H9 (cell line): ENCODE results near the gene FLACC1. TPM values are rescaled to one million over a fixed set of nuclear protein-coding genes. Genes with fewer than 3 reads are reported as not detected.

Experiments
- DNase-seq: peaks from one replicate; pipeline ENCODE4 v3.0.0-alpha.2; 2017
- H2AFZ ChIP-seq: one replicate; pipeline ENCODE4 v1.6.1; 2013; ENCODE audit warnings: mild to moderate bottlenecking, low read length, control low read depth, moderate library complexity
- H2AK5ac ChIP-seq: 2 replicates; pipeline ENCODE4 v1.6.1; 2013; ENCODE audit warnings: low read length, control low read depth, mixed read lengths; ENCODE audit not compliant: insufficient read length
- H2BK120ac ChIP-seq: one replicate; pipeline ENCODE4 v1.6.1; 2013; ENCODE audit warnings: low read depth, mild to moderate bottlenecking, low read length, control low read depth, inconsistent platforms; ENCODE audit not compliant: poor library complexity, severe bottlenecking
- H2BK12ac ChIP-seq: 2 replicates; pipeline ENCODE4 v1.6.1; 2013; ENCODE audit warnings: low read length, control low read depth, mixed read lengths, low read depth; ENCODE audit not compliant: insufficient read length
- H2BK15ac ChIP-seq: 2 replicates; pipeline ENCODE4 v1.6.1; 2013; ENCODE audit warnings: low read depth, low read length, control low read depth
- H2BK20ac ChIP-seq: one replicate; pipeline ENCODE4 v1.6.1; 2013; ENCODE audit warnings: low read depth, mild to moderate bottlenecking, low read length, control low read depth, inconsistent platforms; ENCODE audit not compliant: poor library complexity, severe bottlenecking
- H2BK5ac ChIP-seq: 2 replicates; pipeline ENCODE4 v1.6.1; 2013; ENCODE audit warnings: low read length, control low read depth, mixed read lengths; ENCODE audit not compliant: insufficient read length
- H3K14ac ChIP-seq: 2 replicates; pipeline ENCODE4 v1.6.1; 2013; ENCODE audit warnings: low read length, control low read depth; ENCODE audit not compliant: insufficient read depth
- H3K18ac ChIP-seq: 2 replicates; pipeline ENCODE4 v1.6.1; 2013; ENCODE audit warnings: low read depth, mild to moderate bottlenecking, mixed read lengths, low read length, control low read depth; ENCODE audit not compliant: insufficient read length
- H3K23ac ChIP-seq: 2 replicates; pipeline ENCODE4 v1.6.1; 2013; ENCODE audit warnings: low read length, control low read depth, mixed read lengths, low read depth; ENCODE audit not compliant: insufficient read length
- H3K23me2 ChIP-seq: 2 replicates; pipeline ENCODE4 v1.6.1; 2013; ENCODE audit warnings: low read depth, mild to moderate bottlenecking, mixed read lengths, low read length, control low read depth; ENCODE audit not compliant: insufficient read length, poor library complexity, severe bottlenecking
- H3K27ac ChIP-seq: 2 replicates; pipeline ENCODE4 v1.5.1; 2013; ENCODE audit warnings: low read length, control low read depth, mixed read lengths, low read depth; ENCODE audit not compliant: insufficient read length
- H3K27me3 ChIP-seq: 2 replicates; pipeline ENCODE4 v1.6.1; 2013; ENCODE audit warnings: low read length, control low read depth, inconsistent platforms; ENCODE audit not compliant: insufficient read depth
- H3K4ac ChIP-seq: 2 replicates; pipeline ENCODE4 v1.6.1; 2013; ENCODE audit warnings: low read depth, mild to moderate bottlenecking, control low read depth, inconsistent platforms, low read length, moderate library complexity
- H3K4me1 ChIP-seq: 2 replicates; pipeline ENCODE4 v1.6.1; 2013; ENCODE audit warnings: low read length, control low read depth, inconsistent platforms; ENCODE audit not compliant: insufficient read depth
- H3K4me2 ChIP-seq: 2 replicates; pipeline ENCODE4 v1.6.1; 2013; ENCODE audit warnings: low read length, control low read depth, mixed read lengths; ENCODE audit not compliant: insufficient read length, insufficient read depth
- H3K56ac ChIP-seq: 2 replicates; pipeline ENCODE4 v1.6.1; 2013; ENCODE audit warnings: low read depth, mild to moderate bottlenecking, mixed read lengths, low read length, control low read depth; ENCODE audit not compliant: insufficient read length
- H3K79me1 ChIP-seq: 2 replicates; pipeline ENCODE4 v1.6.1; 2013; ENCODE audit warnings: low read depth, mild to moderate bottlenecking, moderate library complexity, low read length, control low read depth, inconsistent platforms; ENCODE audit not compliant: insufficient read depth, poor library complexity, severe bottlenecking
- H3K79me2 ChIP-seq: 2 replicates; pipeline ENCODE4 v1.6.1; 2013; ENCODE audit warnings: low read length, control low read depth, inconsistent platforms; ENCODE audit not compliant: insufficient read depth
- H3K9ac ChIP-seq: 2 replicates; pipeline ENCODE4 v1.6.1; 2013; ENCODE audit warnings: low read length, control low read depth, mixed read lengths; ENCODE audit not compliant: insufficient read length; ENCODE audit errors: extremely low read depth
- H3K9me3 ChIP-seq: one replicate; pipeline ENCODE4 v1.6.1; 2013; ENCODE audit warnings: low read depth, low read length, inconsistent platforms; ENCODE audit not compliant: control insufficient read depth
- H3T11ph ChIP-seq: one replicate; pipeline ENCODE4 v1.6.1; 2013; ENCODE audit warnings: mild to moderate bottlenecking, low read length, control low read depth, inconsistent platforms
- H4K20me1 ChIP-seq: one replicate; pipeline ENCODE4 v1.6.1; 2013; ENCODE audit not compliant: control insufficient read depth, insufficient read length, insufficient read depth
- H4K5ac ChIP-seq: 2 replicates; pipeline ENCODE4 v1.6.1; 2013; ENCODE audit warnings: low read depth, mild to moderate bottlenecking, mixed read lengths, low read length, control low read depth; ENCODE audit not compliant: insufficient read length
- H4K8ac ChIP-seq: replicated peaks from 2 replicates; pipeline ENCODE4 v1.6.1; 2013; ENCODE audit warnings: low read length, control low read depth, mixed read lengths, low read depth; ENCODE audit not compliant: insufficient read length
- H4K91ac ChIP-seq: 2 replicates; pipeline ENCODE4 v1.6.1; 2013; ENCODE audit warnings: low read depth, mild to moderate bottlenecking, moderate library complexity, mixed read lengths, low read length, control low read depth; ENCODE audit not compliant: insufficient read length
- H3K27ac Mint-ChIP-seq, 3 experiments: 2 replicates in 2 of 3; 3 replicates in 1 of 3; pipeline ENCODE4 v1.8.0; 2020 to 2021; ENCODE audit warnings: mixed read lengths in 3 of 3, mild to moderate bottlenecking in 1 of 3, moderate library complexity in 1 of 3
- H3K27me3 Mint-ChIP-seq: 2 replicates; pipeline ENCODE4 v1.8.0; 2021; ENCODE audit warnings: low read depth, mild to moderate bottlenecking, moderate library complexity, mixed read lengths
- H3K36me3 Mint-ChIP-seq, 3 experiments: 2 replicates in 2 of 3; 3 replicates in 1 of 3; pipeline ENCODE4 v1.8.0; 2020 to 2021; ENCODE audit warnings: low read depth in 3 of 3, mixed read lengths in 3 of 3; ENCODE audit not compliant: insufficient read depth in 1 of 3
- H3K4me1 Mint-ChIP-seq, 2 experiments: 2 replicates each; pipeline ENCODE4 v1.8.0; 2020; ENCODE audit warnings: mixed read lengths in 2 of 2
- H3K4me3 Mint-ChIP-seq, 2 experiments: 2 replicates in 1 of 2; 3 replicates in 1 of 2; pipeline ENCODE4 v1.8.0; 2020 to 2021; ENCODE audit warnings: mild to moderate bottlenecking in 2 of 2, mixed read lengths in 2 of 2, moderate library complexity in 1 of 2
- H3K9me3 Mint-ChIP-seq, 2 experiments: 2 replicates in 1 of 2; 3 replicates in 1 of 2; pipeline ENCODE4 v1.8.0; 2020; ENCODE audit warnings: mild to moderate bottlenecking in 2 of 2, mixed read lengths in 2 of 2, moderate library complexity in 1 of 2
- WGBS: extraction: QIAGEN DNeasy Blood & Tissue Kit; methylation state at CpG from one replicate; pipeline ENCODE4 v1.1.7; 2013; ENCODE audit warnings: missing lambda C conversion rate, low lambda C conversion rate, mixed read lengths; ENCODE audit not compliant: insufficient read length; ENCODE audit errors: extremely low coverage; 5-methylcytosine and 5-hydroxymethylcytosine counted together
- total RNA-seq: library from RNA; stranded (reverse); gene quantifications from 2 replicates; pipeline ENCODE4 v1.2.1, GENCODE V29; 2021
- TF ChIP-seq, protein P1 (sequence below): fragments of 200-600 bp; sonication (generic); conservative IDR thresholded peaks from 3 replicates; pipeline ENCODE4 v1.8.0; 2021; ENCODE audit warnings: antibody characterized with exemption, mild to moderate bottlenecking

FLACC1 gene
- total RNA-seq, 1 experiment from 2014 or later, result 0.42 TPM

DNA sequence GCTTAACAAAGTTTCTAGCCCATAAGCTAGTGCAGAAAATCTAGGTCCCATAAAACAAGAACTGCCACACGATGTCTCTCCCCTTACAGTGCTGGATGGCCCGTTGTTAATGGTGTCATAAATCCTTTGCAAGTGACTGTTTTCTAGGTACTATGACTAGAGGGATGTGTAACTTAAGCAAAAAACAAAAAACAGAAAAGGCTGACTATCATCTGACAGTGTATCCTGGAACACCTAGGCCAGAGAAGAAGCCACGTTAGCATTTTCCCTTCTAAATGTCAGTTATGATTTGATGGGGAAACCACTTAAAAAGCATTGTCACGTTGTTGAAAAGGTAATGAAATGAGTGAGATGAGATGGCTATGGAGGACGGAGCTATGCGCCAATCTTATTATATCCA, 94.4 kb downstream of the FLACC1 start:
- no peak overlapping the region for H3K27ac Mint-ChIP-seq
- WGBS, result no CpG with 5 or more reads among the region's 6 CpGs
- Histone ChIP-seq H4K91ac (no peak overlapping the region), H4K20me1 (no peaks in the 10 kb centered on the region), H3K56ac (no peak overlapping the region), H3K14ac (no peak overlapping the region), H2BK5ac (no peak overlapping the region), H2BK12ac (no peak overlapping the region), H4K5ac (no peak overlapping the region), H3K27me3 (no peaks in the 10 kb centered on the region), H2AFZ (no peak overlapping the region), H3K79me2 (no peaks in the 10 kb centered on the region), H2BK15ac (no peak overlapping the region), H3K18ac (no peak overlapping the region), H3T11ph (no peak overlapping the region), H3K4me2 (no peak overlapping the region), H3K23me2 (no peaks in the 10 kb centered on the region), H3K79me1 (no peaks in the 10 kb centered on the region), H3K4me1 (peaks cover 5% of the 10 kb centered on the region; the same call in 1 of the 2 replicates), H3K9ac (no peak overlapping the region), H2AK5ac (no peak overlapping the region), H3K9me3 (no peaks in the 10 kb centered on the region), H3K23ac (no peak overlapping the region), H4K8ac (no peak overlapping the region), H2BK120ac (no peak overlapping the region), H3K4ac (no peak overlapping the region), H2BK20ac (no peak overlapping the region), H3K27ac (no peak overlapping the region)
- H3K27me3 Mint-ChIP-seq, result no peaks in the 10 kb centered on the region; the same call in 1 of the 2 replicates
- no peak for DNase-seq
- TF ChIP-seq, protein P1, sequence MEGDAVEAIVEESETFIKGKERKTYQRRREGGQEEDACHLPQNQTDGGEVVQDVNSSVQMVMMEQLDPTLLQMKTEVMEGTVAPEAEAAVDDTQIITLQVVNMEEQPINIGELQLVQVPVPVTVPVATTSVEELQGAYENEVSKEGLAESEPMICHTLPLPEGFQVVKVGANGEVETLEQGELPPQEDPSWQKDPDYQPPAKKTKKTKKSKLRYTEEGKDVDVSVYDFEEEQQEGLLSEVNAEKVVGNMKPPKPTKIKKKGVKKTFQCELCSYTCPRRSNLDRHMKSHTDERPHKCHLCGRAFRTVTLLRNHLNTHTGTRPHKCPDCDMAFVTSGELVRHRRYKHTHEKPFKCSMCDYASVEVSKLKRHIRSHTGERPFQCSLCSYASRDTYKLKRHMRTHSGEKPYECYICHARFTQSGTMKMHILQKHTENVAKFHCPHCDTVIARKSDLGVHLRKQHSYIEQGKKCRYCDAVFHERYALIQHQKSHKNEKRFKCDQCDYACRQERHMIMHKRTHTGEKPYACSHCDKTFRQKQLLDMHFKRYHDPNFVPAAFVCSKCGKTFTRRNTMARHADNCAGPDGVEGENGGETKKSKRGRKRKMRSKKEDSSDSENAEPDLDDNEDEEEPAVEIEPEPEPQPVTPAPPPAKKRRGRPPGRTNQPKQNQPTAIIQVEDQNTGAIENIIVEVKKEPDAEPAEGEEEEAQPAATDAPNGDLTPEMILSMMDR, result no peak
- no peaks in the 10 kb centered on the region; a peak in 1 of 7 replicates for H3K36me3 Mint-ChIP-seq
- H3K9me3 Mint-ChIP-seq, result no peaks in the 10 kb centered on the region
- H3K4me1 Mint-ChIP-seq, result peaks cover 15 to 19% of the 10 kb centered on the region in 2 experiments
- no peak overlapping the region for H3K4me3 Mint-ChIP-seq
